BE2C (cell line): ENCODE results near the gene ITIH1.

Experiments used
- DNase-seq: peaks from one replicate; pipeline ENCODE4 v3.0.0-alpha.2; 2020
- H3K27me3 ChIP-seq: fragments of 250-450 bp; sonication (Bioruptor Pico); 2 replicates; pipeline ENCODE4 v1.5.1; 2020; ENCODE audit warnings: mild to moderate bottlenecking
- H3K36me3 ChIP-seq: fragments of 250-450 bp; sonication (Bioruptor Pico); 2 replicates; pipeline ENCODE4 v1.5.1; 2020; ENCODE audit warnings: mild to moderate bottlenecking
- H3K4me1 ChIP-seq: fragments of 250-450 bp; sonication (Bioruptor Pico); 2 replicates; pipeline ENCODE4 v1.5.1; 2020
- H3K4me3 ChIP-seq: 2 replicates; pipeline ENCODE4 v1.5.1; 2011; ENCODE audit warnings: low read depth, low read length
- H3K9me3 ChIP-seq: fragments of 250-450 bp; sonication (Bioruptor Pico); 2 replicates; pipeline ENCODE4 v1.5.1; 2020
- TF ChIP-seq, protein P1 (sequence below): IDR thresholded peaks from 2 replicates; pipeline ENCODE4 v1.5.1; 2012; ENCODE audit warnings: mild to moderate bottlenecking, low read depth, low read length

ITIH1 gene

DNA sequence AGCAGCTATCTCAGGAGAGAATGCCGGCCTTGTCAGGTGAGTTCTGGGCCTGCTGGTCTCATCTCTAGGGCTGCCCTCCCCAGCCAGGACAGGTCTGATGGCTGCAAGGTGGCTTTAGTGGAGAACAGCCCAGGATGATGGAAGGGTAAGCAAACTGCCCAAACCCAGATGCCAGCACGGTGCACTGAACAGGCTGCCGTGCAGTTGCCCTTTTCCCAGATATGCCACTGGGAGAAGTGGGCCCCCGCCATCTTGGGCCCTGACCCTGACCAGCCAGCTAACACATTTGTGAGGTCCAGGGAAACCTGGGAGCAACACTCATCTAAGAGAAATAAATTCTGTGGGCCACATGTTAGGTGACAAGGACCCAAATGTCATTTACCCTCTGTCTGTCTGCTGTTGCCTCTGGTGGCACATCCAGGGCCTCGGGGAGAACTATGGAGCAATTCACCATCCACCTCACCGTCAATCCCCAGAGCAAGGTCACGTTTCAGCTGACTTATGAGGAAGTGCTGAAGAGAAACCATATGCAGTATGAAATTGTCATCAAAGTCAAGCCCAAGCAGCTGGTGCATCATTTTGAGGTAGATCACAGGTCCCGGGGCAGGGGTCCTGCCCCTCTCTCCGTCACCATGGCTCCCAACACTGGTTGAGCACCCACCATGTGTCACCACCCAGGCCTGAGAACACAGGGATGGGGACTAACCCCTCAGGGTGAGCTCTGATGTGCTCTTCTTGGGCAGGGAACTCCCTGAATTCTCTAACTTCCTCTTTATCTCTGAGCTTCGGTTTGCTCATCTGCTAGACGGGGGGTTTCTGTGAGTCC, 1.8 kb downstream of the ITIH1 start:
- TF ChIP-seq, protein P1, sequence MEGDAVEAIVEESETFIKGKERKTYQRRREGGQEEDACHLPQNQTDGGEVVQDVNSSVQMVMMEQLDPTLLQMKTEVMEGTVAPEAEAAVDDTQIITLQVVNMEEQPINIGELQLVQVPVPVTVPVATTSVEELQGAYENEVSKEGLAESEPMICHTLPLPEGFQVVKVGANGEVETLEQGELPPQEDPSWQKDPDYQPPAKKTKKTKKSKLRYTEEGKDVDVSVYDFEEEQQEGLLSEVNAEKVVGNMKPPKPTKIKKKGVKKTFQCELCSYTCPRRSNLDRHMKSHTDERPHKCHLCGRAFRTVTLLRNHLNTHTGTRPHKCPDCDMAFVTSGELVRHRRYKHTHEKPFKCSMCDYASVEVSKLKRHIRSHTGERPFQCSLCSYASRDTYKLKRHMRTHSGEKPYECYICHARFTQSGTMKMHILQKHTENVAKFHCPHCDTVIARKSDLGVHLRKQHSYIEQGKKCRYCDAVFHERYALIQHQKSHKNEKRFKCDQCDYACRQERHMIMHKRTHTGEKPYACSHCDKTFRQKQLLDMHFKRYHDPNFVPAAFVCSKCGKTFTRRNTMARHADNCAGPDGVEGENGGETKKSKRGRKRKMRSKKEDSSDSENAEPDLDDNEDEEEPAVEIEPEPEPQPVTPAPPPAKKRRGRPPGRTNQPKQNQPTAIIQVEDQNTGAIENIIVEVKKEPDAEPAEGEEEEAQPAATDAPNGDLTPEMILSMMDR = no peak
- H3K27me3 ChIP-seq = no peaks in the 10 kb centered on the region
- no peaks in the 10 kb centered on the region for H3K9me3 ChIP-seq
- no peaks in the 10 kb centered on the region for H3K4me1 ChIP-seq
- no peak for DNase-seq
- no peak overlapping the region for H3K4me3 ChIP-seq
- no peaks in the 10 kb centered on the region for H3K36me3 ChIP-seq

DNA sequence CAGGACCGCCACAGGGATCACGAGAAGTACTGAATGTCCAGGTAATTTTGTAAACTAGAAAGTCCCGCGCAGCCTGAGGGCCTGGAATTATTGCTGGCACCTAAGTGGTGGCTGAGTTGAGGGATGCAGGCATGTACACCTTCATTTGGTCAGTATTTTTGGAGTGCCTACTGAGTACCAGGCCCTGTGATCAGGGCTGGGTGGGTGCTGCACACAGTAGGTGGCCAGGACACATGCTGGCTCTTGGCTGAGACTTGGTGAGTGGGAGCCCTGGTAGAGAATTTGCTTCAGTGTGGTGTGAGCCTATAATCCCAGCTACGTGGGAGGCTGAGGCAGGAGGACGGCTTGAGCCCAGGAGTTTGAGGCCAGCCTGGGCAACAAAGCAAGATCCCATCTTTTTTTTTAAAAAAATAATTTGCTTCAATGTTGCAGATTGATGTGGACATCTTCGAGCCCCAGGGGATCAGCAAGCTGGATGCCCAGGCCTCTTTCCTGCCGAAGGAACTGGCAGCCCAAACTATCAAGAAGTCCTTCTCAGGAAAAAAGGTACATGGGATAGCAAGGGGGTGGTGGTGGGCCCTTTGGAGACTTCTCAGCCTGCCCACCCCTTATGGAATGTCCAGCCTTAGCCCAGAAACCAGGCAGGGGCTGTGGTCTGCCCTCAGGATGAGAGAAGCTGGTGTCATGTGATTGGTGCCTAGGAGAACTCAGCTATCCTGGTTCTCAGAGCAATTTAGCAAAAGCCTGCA, 2.6 kb downstream of the ITIH1 start:
- Histone ChIP-seq H3K36me3 (no peaks in the 10 kb centered on the region), H3K4me3 (no peak overlapping the region), H3K9me3 (no peaks in the 10 kb centered on the region), H3K27me3 (no peaks in the 10 kb centered on the region), H3K4me1 (no peaks in the 10 kb centered on the region)
- TF ChIP-seq, protein P1 = no peak
- DNase-seq = no peak

DNA sequence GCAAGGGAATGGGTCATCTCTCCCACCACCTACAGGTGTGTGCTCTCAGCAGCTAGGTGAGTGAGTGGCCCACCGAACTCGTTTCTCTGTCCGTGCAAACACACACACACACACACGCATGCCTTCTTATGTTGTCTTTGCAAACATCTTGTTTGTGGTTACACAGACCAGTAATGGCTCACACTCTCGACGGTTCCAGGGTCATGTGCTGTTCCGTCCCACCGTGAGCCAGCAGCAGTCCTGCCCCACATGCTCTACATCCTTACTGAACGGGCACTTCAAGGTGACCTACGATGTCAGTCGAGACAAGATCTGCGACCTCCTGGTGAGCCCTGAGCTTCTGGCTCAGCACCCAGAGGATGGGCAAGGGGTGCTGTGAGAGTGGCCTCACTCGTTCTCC, 4.3 kb downstream of the ITIH1 start:
- TF ChIP-seq, protein P1 = no peak

DNA sequence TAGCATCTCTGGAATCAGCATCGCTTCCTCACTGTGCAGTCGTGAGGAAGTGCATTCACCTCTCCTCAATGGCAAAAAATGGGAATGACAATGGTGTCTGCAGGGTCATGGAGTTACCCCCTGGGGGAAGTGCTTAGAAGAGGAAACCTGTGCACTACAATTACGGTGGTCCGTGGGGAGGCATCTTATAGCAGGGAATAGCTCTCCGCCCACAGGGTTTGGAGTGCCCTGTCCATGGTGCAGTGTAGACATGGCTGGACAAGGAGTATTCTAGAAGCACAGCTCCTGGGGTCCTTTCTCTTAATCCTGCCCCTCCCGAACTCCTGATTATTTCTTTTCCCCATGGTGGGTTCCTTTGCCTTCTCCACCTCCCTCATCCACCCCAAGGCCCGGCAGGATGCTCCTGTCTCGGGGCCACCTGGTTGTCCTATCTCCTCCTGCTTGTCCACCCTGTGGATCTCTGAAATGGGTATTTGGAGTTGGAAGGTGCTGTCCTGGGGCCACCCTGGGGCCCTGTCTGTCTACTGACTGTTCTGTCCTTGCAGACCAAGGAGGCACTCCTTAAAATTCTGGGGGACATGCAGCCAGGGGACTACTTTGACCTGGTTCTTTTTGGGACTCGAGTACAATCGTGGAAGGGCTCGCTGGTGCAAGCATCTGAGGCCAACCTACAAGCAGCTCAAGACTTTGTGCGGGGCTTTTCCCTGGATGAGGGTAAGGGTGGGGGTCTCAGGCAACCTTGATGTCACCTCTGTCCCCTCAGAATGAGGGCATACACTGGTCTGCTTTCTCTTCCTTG, 5.2 kb downstream of the ITIH1 start:
- DNase-seq = no peak
- Histone ChIP-seq H3K4me3 (no peak overlapping the region), H3K9me3 (no peaks in the 10 kb centered on the region), H3K36me3 (no peaks in the 10 kb centered on the region), H3K4me1 (no peaks in the 10 kb centered on the region), H3K27me3 (no peaks in the 10 kb centered on the region)
- TF ChIP-seq, protein P1 = no peak

More for the DNA sequence above, 4.3 kb downstream of the ITIH1 start:
- Histone ChIP-seq H3K4me1 (no peaks in the 10 kb centered on the region), H3K4me3 (no peak overlapping the region), H3K27me3 (no peaks in the 10 kb centered on the region), H3K9me3 (no peaks in the 10 kb centered on the region), H3K36me3 (no peaks in the 10 kb centered on the region)
- DNase-seq = no peak

DNA sequence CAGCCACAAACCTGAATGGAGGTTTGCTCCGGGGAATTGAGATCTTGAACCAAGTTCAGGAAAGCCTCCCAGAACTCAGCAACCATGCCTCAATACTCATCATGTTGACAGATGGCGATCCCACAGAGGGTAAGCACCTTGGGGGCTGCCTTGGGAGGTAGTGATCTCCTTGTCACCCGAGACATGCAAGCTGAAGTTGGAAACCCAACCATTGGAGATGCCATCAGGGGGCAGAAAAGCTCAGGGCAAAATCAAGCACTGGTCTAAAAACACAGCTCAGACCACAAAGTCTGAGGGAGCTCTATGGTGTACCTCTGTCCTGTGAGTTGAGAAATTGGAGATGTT, 5.8 kb downstream of the ITIH1 start:
- no peaks in the 10 kb centered on the region for H3K9me3 ChIP-seq
- TF ChIP-seq, protein P1 = no peak
- no peaks in the 10 kb centered on the region for H3K36me3 ChIP-seq
- DNase-seq = no peak
- H3K4me3 ChIP-seq = no peak overlapping the region
- no peaks in the 10 kb centered on the region for H3K27me3 ChIP-seq
- H3K4me1 ChIP-seq = no peaks in the 10 kb centered on the region
